Brain microvascular endothelial cell (primary cell): ENCODE data around the gene STAT2.
"Not testable (repeated sequence)": the region's sequence is repeated elsewhere in the genome, so short reads cannot be mapped to it uniquely, and the experiment has no call there.

Experiments
- DNase-seq: peaks from one replicate; pipeline ENCODE4 v3.0.0-alpha.2; 2020
- H3K27ac ChIP-seq: fragments of 250-450 bp; sonication (Bioruptor Pico); 2 replicates; pipeline ENCODE4 v1.5.1; 2020; ENCODE audit warnings: mild to moderate bottlenecking, moderate library complexity
- H3K27me3 ChIP-seq: fragments of 250-450 bp; sonication (Bioruptor Pico); replicated peaks from 2 replicates; pipeline ENCODE4 v1.5.1; 2020; ENCODE audit warnings: mild to moderate bottlenecking
- H3K36me3 ChIP-seq: fragments of 250-450 bp; sonication (Bioruptor Pico); replicated peaks from 2 replicates; pipeline ENCODE4 v1.5.1; 2020; ENCODE audit warnings: mild to moderate bottlenecking
- H3K4me3 ChIP-seq: 2 replicates; pipeline ENCODE4 v1.5.1; 2011; ENCODE audit warnings: low read depth, mild to moderate bottlenecking, control low read depth, low read length, moderate library complexity
- in situ Hi-C: cut with HindIII; loops from 2 replicates; pipeline ENCODE4 v1.10.0; 2017; ENCODE audit warnings: low sequenced_read_pairs, low pct_ligation_motif_present
- TF ChIP-seq, protein P1 (sequence below): IDR thresholded peaks from 2 replicates; pipeline ENCODE4 v1.5.1; 2011; ENCODE audit warnings: low read depth, mild to moderate bottlenecking, moderate library complexity, low read length, control low read depth, inconsistent platforms; ENCODE audit errors: missing control alignments

The STAT2 gene

GRCh38 chr12:56338308-56339157 lies 21.4 kb downstream of the STAT2 start, which contains the start of gene IL23A:
TSS of gene IL23A (plus strand) at chr12:56338884. CDS start at chr12:56339045, 161 bp downstream.
- Histone ChIP-seq H3K4me3 (no peak within 1 kb of the TSS), H3K27ac (no peak within 1 kb of the TSS), H3K36me3 (peaks cover 14% of the 10 kb centered on the region), H3K27me3 (no peaks in the 10 kb centered on the region)
- in situ Hi-C loops: no loop called here
- TF ChIP-seq, protein P1, sequence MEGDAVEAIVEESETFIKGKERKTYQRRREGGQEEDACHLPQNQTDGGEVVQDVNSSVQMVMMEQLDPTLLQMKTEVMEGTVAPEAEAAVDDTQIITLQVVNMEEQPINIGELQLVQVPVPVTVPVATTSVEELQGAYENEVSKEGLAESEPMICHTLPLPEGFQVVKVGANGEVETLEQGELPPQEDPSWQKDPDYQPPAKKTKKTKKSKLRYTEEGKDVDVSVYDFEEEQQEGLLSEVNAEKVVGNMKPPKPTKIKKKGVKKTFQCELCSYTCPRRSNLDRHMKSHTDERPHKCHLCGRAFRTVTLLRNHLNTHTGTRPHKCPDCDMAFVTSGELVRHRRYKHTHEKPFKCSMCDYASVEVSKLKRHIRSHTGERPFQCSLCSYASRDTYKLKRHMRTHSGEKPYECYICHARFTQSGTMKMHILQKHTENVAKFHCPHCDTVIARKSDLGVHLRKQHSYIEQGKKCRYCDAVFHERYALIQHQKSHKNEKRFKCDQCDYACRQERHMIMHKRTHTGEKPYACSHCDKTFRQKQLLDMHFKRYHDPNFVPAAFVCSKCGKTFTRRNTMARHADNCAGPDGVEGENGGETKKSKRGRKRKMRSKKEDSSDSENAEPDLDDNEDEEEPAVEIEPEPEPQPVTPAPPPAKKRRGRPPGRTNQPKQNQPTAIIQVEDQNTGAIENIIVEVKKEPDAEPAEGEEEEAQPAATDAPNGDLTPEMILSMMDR: no peak
- no peak for DNase-seq

DNA sequence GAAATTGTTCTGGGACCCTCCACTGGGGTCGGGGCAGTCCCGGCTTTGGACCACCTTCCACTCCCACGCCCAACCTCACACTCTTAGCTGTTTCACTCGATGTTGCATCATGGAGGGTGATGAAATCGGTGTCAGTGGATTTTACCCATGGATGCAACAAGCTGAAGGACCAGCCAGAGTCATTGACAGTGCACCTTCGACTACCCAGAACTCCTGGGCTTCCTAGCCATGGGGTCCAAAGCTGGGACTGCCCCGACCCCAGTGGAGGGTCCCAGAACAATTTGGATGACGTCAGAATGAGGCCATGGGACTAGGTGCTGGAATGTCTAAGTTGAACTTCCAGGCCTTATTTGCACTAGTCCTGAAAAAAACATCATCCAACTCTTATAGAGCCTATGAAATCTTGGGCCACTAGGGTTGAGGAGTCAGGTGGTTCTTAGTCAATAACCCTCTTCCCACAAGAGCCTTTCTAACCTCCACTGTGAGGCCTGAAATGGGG lies 22.1 kb downstream of the STAT2 start:
- no peak overlapping the region for H3K27ac ChIP-seq
- TF ChIP-seq, protein P1: no peak
- in situ Hi-C loops: no loop called here

GRCh38 chr12:56336361-56337167 lies 23.3 kb downstream of the STAT2 start:
- Histone ChIP-seq H3K27ac (no peak overlapping the region), H3K27me3 (no peaks in the 10 kb centered on the region), H3K36me3 (peaks cover under 1% of the 10 kb centered on the region), H3K4me3 (no peak overlapping the region)
- TF ChIP-seq, protein P1: no peak
- in situ Hi-C loops: no loop called here
- DNase-seq: no peak

More for the DNA sequence above, 22.1 kb downstream of the STAT2 start:
- Histone ChIP-seq H3K4me3 (no peak overlapping the region), H3K36me3 (peaks cover 7% of the 10 kb centered on the region), H3K27me3 (no peaks in the 10 kb centered on the region)
- no peak for DNase-seq

DNA sequence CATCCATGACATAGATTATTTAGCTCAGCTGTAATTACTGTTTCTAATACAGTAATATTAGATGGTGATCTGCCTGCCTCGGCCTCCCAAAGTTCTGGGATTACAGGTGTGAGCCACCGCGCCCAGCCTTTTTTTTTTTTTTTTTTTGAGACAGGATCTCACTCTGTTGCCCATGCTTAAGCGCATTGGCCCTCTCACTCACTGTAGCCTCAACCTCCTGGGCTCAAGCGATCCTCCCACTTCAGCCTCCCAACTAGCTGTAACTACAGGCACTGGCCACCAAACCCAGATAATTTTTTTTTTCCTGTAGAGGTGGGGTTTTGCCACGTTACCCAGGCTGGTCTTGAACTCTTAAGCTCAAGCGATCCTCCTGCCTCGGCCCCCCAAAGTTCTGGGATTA lies 24.4 kb downstream of the STAT2 start:
- H3K27ac ChIP-seq, in situ Hi-C loops: not testable (repeated sequence)

DNA sequence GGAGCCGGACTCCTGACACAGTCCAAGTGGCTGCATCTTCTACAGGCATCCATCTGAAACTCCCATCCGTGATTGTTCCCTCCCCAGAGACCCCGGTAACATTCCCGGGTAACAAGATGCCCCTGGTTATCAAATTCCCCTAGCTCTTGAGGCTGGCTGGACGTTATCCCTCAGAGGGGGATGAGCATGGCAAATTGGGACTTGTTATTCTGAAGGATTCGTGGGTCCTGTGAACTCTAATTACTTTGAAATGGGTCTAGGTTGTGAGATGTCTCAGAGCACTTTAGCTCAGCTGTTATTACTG lies 25.5 kb downstream of the STAT2 start:
- no peak for DNase-seq
- Histone ChIP-seq H3K27ac (peak overlapping the region; percentile 98), H3K4me3 (peak overlapping the region; percentile 67), H3K36me3 (no peaks in the 10 kb centered on the region), H3K27me3 (no peaks in the 10 kb centered on the region)
- in situ Hi-C loops: no loop called here
- TF ChIP-seq, protein P1: no peak

More for the DNA sequence above, 24.4 kb downstream of the STAT2 start:
- not testable (repeated sequence) for H3K36me3 ChIP-seq, H3K27me3 ChIP-seq, DNase-seq, H3K4me3 ChIP-seq
